Heart right ventricle (tissue), 16 donors: ENCODE measurements around the gene ARMC3. TPM values are rescaled to one million over a fixed set of nuclear protein-coding genes. Genes with fewer than 3 reads are reported as not detected.
"Not testable (repeated sequence)": the region's sequence is repeated elsewhere in the genome, so short reads cannot be mapped to it uniquely, and the experiment has no call there.

Experiments
- ATAC-seq, 8 donors: fragments of 200-7000 bp; cut with Tn5 transposase; one replicate each; pipeline ENCODE4 v1.9.1; 2020; ENCODE audit warnings: mild to moderate bottlenecking in 8 of 8, moderate library complexity in 8 of 8, moderate number of reproducible peaks in 1 of 8
- DNase-seq, 2 donors: peaks; one replicate each; pipeline ENCODE4 v3.0.0-alpha.2; 2020
- H3K27ac ChIP-seq, 10 donors: fragments of 200-600 bp; sonication (generic) in 2 of 10; one replicate each; pipeline versions ENCODE4 v1.5.0 to v1.8.0; 2020 to 2022; ENCODE audit warnings: mild to moderate bottlenecking in 3 of 10
- H3K27me3 ChIP-seq, 7 donors: fragments of 200-600 bp; one replicate each; pipeline ENCODE4 v1.8.0; 2021 to 2022; ENCODE audit warnings: mild to moderate bottlenecking in 2 of 7
- H3K36me3 ChIP-seq, 9 donors: fragments of 200-600 bp; sonication (generic) in 1 of 9; one replicate each; pipeline versions ENCODE4 v1.5.0 to v1.8.0; 2020 to 2022; ENCODE audit warnings: mild to moderate bottlenecking in 2 of 9
- H3K4me1 ChIP-seq, 9 donors: fragments of 200-600 bp; sonication (generic) in 1 of 9; one replicate each; pipeline versions ENCODE4 v1.5.0 to v1.8.0; 2020 to 2022; ENCODE audit warnings: mild to moderate bottlenecking in 4 of 9
- H3K4me3 ChIP-seq, 10 donors: fragments of 200-600 bp; sonication (generic) in 2 of 10; one replicate each; pipeline versions ENCODE4 v1.5.0 to v1.8.0; 2020 to 2022; ENCODE audit warnings: mild to moderate bottlenecking in 7 of 10, moderate library complexity in 2 of 10
- H3K9me3 ChIP-seq, 11 donors: fragments of 200-600 bp in 10 of 11; sonication (generic) in 2 of 11; one replicate each; pipeline versions ENCODE4 v1.5.0 to v1.8.0; 2013 to 2022; ENCODE audit warnings: mild to moderate bottlenecking in 2 of 11, control low read depth in 1 of 11, moderate library complexity in 1 of 11
- WGBS, 2 donors: extraction: QIAGEN DNeasy Blood & Tissue Kit; methylation state at CpG; one replicate each; pipeline ENCODE4 v1.1.7; 2013; ENCODE audit warnings: inconsistent platforms in 1 of 2; 5-methylcytosine and 5-hydroxymethylcytosine counted together
- intact Hi-C, 10 donors: fragments of 100-400 bp; cut with DNase I; formaldehyde crosslinking; loops; one replicate each; pipeline versions ENCODE4 v1.11.1 to v1.14.2; 2022
- polyA plus RNA-seq, 2 donors: library from polyadenylated mRNA; stranded (reverse); fragments of 200-250 nt; gene quantifications; one replicate each; pipeline ENCODE4 v1.2.3, GENCODE V29; 2013
- total RNA-seq, 10 donors: library from RNA; stranded (reverse); fragmentation: NEBNext Ultra II Directional in 3 of 10; extraction: Animal tissue kit (Norgen Biotek cat#: 25700) in 3 of 10; gene quantifications; one replicate each; pipeline versions ENCODE4 v1.2.1 to v1.2.4, GENCODE V29; 2021 to 2023
- TF ChIP-seq, protein P1 (sequence below), 9 donors: fragments of 200-600 bp; sonication (generic) in 2 of 9; IDR thresholded peaks; one replicate each; pipeline versions ENCODE4 v1.5.0 to v1.8.0; 2021 to 2022; ENCODE audit warnings: antibody characterized with exemption in 9 of 9, mild to moderate bottlenecking in 5 of 9, moderate library complexity in 1 of 9
- donor health status: Arrhythmogenic right ventricular cardiomyopathy.
- donor health status: ischemic (EF 13 %, LVEDD 7.1; RV severe dilation, severe dysfunction).
- donor health status: healthy with polysubstance abuse.
- donor health status: DM: no; HTN: yes; CAD: no.
- donor health status: DM: no; HTN: no; CAD: no.
- donor health status: ischemic (EF 25% LVEDD 6.9; RV normal size, moderate dysfunction).
- donor health status: ischemic (EF 25% LVEDD 5.7; RV mildly dilated, moderate dysfunction).
- donor health status: healthy.
- donor health status: DM: yes; HTN: yes; CAD: no.
- donor health status: Ischemic cardiomyopathy.
- donor health status: ischemic (EF 35%, LVEDD 5.7; RV mildly dilated, moderate dysfunction).
- donor health status: nonischemic (EF 11% LVEDD 7.7; RV severe dilation, severe dysfunction).
- donor health status: DM: yes; HTN: yes; CAD: no.
- donor health status: PGD.
- donor health status: ischemic (EF 29% LVEDD 5.4; RV normal size, mild dysfunction).
- donor health status: nonischemic (EF 23%, LVEDD 6.1; RV moderate dilation, normal function).

ARMC3 gene
- total and polyA plus RNA-seq, 12 donors = not detected

DNA sequence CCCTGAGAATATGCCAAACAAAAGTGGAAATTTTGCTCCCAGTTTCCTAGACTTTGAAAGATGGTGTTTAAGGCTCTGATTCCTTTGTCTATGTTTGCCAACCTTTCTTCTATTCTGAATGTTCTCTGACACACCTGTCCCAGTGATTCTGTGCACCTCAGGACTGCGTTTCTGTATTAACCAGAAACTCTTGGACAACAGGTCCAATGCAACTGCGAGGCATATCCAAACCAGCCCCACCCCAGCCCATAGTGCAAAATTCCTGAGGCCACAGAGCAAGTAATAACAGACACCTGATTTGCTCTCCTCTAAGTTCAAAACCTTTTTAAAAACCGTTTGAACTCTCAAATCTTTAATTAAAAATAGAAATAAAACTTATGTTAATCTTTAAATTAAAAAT lies 130.5 kb downstream of the ARMC3 start:
- no peak overlapping the region for H3K27ac ChIP-seq
- ATAC-seq = no peak
- TF ChIP-seq, protein P1, sequence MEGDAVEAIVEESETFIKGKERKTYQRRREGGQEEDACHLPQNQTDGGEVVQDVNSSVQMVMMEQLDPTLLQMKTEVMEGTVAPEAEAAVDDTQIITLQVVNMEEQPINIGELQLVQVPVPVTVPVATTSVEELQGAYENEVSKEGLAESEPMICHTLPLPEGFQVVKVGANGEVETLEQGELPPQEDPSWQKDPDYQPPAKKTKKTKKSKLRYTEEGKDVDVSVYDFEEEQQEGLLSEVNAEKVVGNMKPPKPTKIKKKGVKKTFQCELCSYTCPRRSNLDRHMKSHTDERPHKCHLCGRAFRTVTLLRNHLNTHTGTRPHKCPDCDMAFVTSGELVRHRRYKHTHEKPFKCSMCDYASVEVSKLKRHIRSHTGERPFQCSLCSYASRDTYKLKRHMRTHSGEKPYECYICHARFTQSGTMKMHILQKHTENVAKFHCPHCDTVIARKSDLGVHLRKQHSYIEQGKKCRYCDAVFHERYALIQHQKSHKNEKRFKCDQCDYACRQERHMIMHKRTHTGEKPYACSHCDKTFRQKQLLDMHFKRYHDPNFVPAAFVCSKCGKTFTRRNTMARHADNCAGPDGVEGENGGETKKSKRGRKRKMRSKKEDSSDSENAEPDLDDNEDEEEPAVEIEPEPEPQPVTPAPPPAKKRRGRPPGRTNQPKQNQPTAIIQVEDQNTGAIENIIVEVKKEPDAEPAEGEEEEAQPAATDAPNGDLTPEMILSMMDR (IDR thresholded peaks at IDR 0.05) = no peak
- no peak overlapping the region for H3K4me3 ChIP-seq
- DNase-seq = no peak
- intact Hi-C loops = no loop called here
- no peaks in the 10 kb centered on the region for H3K4me1 ChIP-seq
- no peaks in the 10 kb centered on the region for H3K36me3 ChIP-seq
- H3K27me3 ChIP-seq = peaks cover 0 to 8% (median 0%) of the 10 kb centered on the region in 7 donors
- WGBS, 2 donors = 62 to 66% methylated on average over 3 of the region's 3 CpGs
- peaks cover 0 to 19% (median 8%) of the 10 kb centered on the region in 11 donors for H3K9me3 ChIP-seq

DNA sequence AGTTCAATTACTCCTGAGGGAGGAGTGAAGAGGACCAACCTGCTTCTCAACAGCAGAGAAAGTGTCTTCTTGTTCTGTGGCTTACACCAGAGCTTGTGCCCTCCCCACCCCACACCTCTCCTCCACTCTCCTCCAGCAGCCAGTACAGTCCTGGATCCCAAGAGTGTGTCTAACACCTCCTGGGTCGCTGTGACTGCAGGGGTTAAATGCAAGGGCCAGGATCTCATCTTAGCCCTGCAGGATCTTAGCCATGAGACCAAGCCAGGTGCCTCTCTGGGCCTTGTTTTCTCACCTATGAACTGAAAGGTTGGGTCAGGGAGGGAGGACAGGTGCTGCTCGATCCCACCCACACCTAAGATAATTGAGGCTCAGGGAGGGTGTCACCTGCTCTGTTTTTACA lies 133.1 kb downstream of the ARMC3 start:
- Histone ChIP-seq H3K27me3 (no peaks in the 10 kb centered on the region), H3K4me3 (no peak overlapping the region), H3K4me1 (peaks cover 3 to 13% (median 11%) of the 10 kb centered on the region in 9 donors), H3K36me3 (no peaks in the 10 kb centered on the region), H3K27ac (no peak overlapping the region), H3K9me3 (peaks cover 0 to 19% (median 8%) of the 10 kb centered on the region in 11 donors)
- no peak for DNase-seq
- TF ChIP-seq, protein P1 (IDR thresholded peaks at IDR 0.05) = no peak
- intact Hi-C loops = loop anchor here in 3 of 10 donors (10.0 kb wide), 3 partner anchors 446 to 1056 kb away; partner anchors contain the start of gene DNAJC1 (in 2 of the 3)
- no peak for ATAC-seq
- WGBS, 2 donors = 50 to 56% methylated on average over 2 of the region's 2 CpGs

DNA sequence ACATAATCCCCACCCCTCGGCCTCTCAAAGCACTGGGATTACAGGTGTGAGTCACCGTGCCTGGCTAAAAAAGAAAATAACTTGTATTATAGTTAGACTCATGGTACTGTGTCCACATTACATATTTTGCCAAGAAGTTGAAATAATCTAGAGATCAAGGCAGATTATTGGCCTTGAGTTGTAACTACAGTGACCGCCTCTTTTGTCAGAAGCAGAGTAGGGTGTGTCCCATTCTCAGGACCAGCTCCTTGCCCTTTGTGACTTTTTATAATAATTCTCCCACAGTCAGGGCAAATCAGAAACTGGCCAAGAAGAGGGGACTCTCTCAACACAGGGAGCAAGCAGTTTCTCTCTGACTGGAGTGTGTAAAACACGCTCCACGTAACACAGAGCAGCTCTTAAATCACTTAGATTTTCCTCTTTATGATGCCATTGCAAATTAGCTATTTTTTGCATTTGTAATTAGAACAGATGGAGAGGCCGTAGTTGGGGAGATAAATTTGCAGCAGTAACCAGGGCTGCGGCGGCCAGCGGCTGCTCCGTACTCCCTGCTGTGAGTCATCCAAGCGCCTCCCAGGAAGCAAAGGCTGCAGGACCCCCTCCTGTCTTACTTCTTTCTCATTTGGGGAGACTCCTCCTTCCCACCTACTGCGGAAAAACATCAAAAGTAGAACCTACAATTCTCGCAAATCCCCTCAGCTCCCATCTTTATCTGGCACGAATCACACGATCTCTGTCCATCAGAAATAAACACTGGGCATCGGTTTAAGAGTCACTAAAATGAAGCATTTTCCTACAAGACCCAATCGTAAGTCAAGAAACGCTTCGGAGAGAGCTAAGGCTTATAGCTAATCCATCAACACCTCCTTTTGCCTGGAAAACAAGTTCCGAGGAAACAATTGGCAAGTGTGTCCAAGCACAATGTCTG lies 135.5 kb downstream of the ARMC3 start:
- Histone ChIP-seq H3K27ac (no peak overlapping the region), H3K36me3 (no peaks in the 10 kb centered on the region), H3K4me1 (peaks cover 5 to 29% (median 14%) of the 10 kb centered on the region in 9 donors), H3K9me3 (peaks cover 0 to 19% (median 8%) of the 10 kb centered on the region in 11 donors), H3K4me3 (no peak overlapping the region), H3K27me3 (no peaks in the 10 kb centered on the region)
- intact Hi-C loops = loop anchor here in 3 of 10 donors (10.0 kb wide), 3 partner anchors 449 to 1059 kb away; partner anchors contain the start of gene DNAJC1 (in 2 of the 3)
- DNase-seq (no peak), ATAC-seq (no peak)
- TF ChIP-seq, protein P1 (IDR thresholded peaks at IDR 0.05) = no peak
- 67 to 68% methylated on average over 20 of the region's 20 CpGs for WGBS, 2 donors

DNA sequence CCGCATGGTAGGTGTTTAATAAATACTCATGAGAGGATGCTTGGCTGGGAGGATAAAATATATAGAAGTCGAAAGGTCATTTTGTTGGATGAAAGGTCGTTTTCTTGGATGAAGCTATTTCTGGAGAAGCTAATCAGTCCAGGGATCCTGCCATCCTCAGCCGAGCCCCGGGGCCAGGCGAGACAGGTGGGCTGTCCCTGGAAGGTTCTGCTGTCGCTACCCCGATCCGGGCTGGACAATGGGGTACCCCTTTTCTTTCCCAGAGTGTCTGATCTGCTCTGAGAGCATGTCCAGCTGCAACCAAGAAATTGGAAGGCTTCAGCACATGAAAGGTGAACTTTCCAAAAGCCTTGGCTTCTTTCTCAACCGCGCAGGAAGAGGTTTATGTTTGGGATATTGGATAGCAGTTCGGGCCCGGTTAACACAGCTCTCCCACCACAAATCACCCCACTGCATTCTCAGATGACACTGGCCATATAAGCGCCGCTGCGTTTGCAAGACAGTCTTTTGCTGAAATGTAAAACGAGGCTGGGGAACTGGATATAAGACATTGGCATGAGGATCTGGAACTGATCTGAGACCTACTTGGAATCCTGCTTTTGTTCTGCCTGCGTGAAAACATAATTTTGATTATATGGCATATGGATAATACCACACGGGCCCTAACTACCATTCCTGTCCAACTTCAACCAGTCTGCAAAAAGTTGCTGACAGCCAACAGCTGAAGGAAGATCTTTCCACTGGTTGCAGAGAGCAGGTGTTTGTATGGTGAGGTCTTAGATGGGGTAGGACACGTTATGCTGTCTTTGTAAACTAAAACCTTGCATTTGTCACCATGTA lies 136.3 kb downstream of the ARMC3 start:
- Histone ChIP-seq H3K36me3 (no peaks in the 10 kb centered on the region), H3K4me1 (peaks cover 5 to 29% (median 15%) of the 10 kb centered on the region in 9 donors), H3K9me3 (peaks cover 0 to 10% (median 5%) of the 10 kb centered on the region in 11 donors), H3K27me3 (no peaks in the 10 kb centered on the region), H3K4me3 (no peak overlapping the region), H3K27ac (no peak overlapping the region)
- WGBS, 2 donors = 88 to 89% methylated on average over 20 of the region's 20 CpGs
- no peak for DNase-seq
- TF ChIP-seq, protein P1 (IDR thresholded peaks at IDR 0.05) = no peak
- intact Hi-C loops = loop anchor here in 3 of 10 donors (10.0 kb wide), 3 partner anchors 449 to 1059 kb away; partner anchors contain the start of gene DNAJC1 (in 2 of the 3)
- ATAC-seq = no peak

DNA sequence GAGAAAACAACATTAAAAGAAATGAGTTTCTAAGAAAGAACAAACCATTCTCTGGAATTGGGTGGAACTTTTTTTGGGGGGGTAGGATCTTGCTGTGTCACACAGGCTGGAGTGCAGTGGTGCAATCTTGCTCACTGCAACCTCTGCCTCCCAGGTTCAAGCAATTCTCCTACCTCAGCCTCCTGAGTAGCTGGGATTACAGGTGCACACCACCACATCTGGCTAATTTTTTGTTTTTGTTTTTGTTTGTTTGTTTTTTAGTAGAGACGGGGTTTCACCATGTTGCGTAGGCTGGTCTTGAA lies 136.9 kb downstream of the ARMC3 start:
- H3K36me3 ChIP-seq, DNase-seq, H3K4me3 ChIP-seq, H3K9me3 ChIP-seq, ATAC-seq, H3K27me3 ChIP-seq: not testable (repeated sequence)
- Histone ChIP-seq H3K27ac (peak overlapping the region in 1 of 10 donors; percentile 74), H3K4me1 (peaks cover 5 to 29% (median 15%) of the 10 kb centered on the region in 9 donors)
- intact Hi-C loops = loop anchor here in 7 of 10 donors (5.0 to 10.0 kb wide), 6 partner anchors 72 to 1072 kb away; partner anchors contain the start of gene DNAJC1 (in 2 of the 7)
- WGBS, 2 donors = 90 to 97% methylated on average over 2 of the region's 2 CpGs
